ENCODE measurements around the gene BMPER. TPM values are rescaled to one million over a fixed set of nuclear protein-coding genes. Genes with fewer than 3 reads are reported as not detected.

The BMPER gene
- total RNA-seq, 1 donor from 2014 or later = 10.2 TPM

GRCh38 chr7:33907625-33908024 lies 2.3 kb downstream of the BMPER start:
- peaks cover 4% of the 10 kb centered on the region for H3K36me3 Mint-ChIP-seq
- H3K4me3 Mint-ChIP-seq = no peak overlapping the region
- DNase-seq (ENCODE audit: extremely low spot score, unreplicated experiment) = no peak
- H3K27ac Mint-ChIP-seq = no peak overlapping the region
- peaks cover 9% of the 10 kb centered on the region for H3K4me1 Mint-ChIP-seq (ENCODE audit: unreplicated experiment)
- no peaks in the 10 kb centered on the region for H3K9me3 Mint-ChIP-seq
- H3K27me3 Mint-ChIP-seq = peaks cover 67% of the 10 kb centered on the region
- TF ChIP-seq, protein P1, sequence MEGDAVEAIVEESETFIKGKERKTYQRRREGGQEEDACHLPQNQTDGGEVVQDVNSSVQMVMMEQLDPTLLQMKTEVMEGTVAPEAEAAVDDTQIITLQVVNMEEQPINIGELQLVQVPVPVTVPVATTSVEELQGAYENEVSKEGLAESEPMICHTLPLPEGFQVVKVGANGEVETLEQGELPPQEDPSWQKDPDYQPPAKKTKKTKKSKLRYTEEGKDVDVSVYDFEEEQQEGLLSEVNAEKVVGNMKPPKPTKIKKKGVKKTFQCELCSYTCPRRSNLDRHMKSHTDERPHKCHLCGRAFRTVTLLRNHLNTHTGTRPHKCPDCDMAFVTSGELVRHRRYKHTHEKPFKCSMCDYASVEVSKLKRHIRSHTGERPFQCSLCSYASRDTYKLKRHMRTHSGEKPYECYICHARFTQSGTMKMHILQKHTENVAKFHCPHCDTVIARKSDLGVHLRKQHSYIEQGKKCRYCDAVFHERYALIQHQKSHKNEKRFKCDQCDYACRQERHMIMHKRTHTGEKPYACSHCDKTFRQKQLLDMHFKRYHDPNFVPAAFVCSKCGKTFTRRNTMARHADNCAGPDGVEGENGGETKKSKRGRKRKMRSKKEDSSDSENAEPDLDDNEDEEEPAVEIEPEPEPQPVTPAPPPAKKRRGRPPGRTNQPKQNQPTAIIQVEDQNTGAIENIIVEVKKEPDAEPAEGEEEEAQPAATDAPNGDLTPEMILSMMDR (conservative IDR thresholded peaks at IDR 0.05) = no peak

GRCh38 chr7:33909318-33909717 lies 4.0 kb downstream of the BMPER start:
- Mint-ChIP-seq H3K27me3 (peaks cover 51% of the 10 kb centered on the region), H3K27ac (no peak overlapping the region), H3K4me1 (ENCODE audit: unreplicated experiment) (peaks cover 5% of the 10 kb centered on the region), H3K4me3 (no peak overlapping the region), H3K9me3 (no peaks in the 10 kb centered on the region), H3K36me3 (peaks cover 4% of the 10 kb centered on the region)
- no peak for DNase-seq (ENCODE audit: extremely low spot score, unreplicated experiment)
- TF ChIP-seq, protein P1 (conservative IDR thresholded peaks at IDR 0.05) = no peak

- peaks cover 7% of the 10 kb centered on the region for H3K36me3 Mint-ChIP-seq
- peaks cover 53% of the 10 kb centered on the region for H3K27me3 Mint-ChIP-seq
- DNase-seq (ENCODE audit: extremely low spot score, unreplicated experiment) = no peak
- no peak overlapping the region for H3K27ac Mint-ChIP-seq
- H3K4me1 Mint-ChIP-seq (ENCODE audit: unreplicated experiment) = peaks cover 5% of the 10 kb centered on the region
- TF ChIP-seq, protein P1 (conservative IDR thresholded peaks at IDR 0.05) = no peak
- H3K4me3 Mint-ChIP-seq = no peak overlapping the region
- H3K9me3 Mint-ChIP-seq = no peaks in the 10 kb centered on the region
These were observed 4.4 kb downstream of the BMPER start for GRCh38 chr7:33909755-33910154.

DNA sequence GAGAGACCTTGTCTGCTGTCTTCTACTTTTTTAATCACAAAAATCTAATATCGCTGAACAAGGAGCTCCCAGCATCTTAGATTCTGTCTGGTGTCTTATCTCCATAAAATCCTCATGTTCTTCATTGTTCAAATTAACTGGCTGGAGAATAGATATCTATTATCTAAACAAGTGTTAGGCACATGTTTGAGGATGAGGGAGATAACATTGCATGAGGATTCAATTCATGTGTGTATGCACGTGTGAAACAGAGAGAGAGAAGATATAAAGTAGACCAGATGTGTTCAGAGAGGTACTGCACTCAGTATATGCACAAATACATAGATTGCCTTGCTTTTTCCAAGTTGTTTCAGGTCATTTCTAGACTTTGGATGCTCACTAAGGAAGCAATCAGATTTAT lies 5.4 kb downstream of the BMPER start:
- H3K4me3 Mint-ChIP-seq = no peak overlapping the region
- H3K27me3 Mint-ChIP-seq = peaks cover 53% of the 10 kb centered on the region
- TF ChIP-seq, protein P1 (conservative IDR thresholded peaks at IDR 0.05) = no peak
- DNase-seq (ENCODE audit: extremely low spot score, unreplicated experiment) = no peak
- H3K4me1 Mint-ChIP-seq (ENCODE audit: unreplicated experiment) = peaks cover 5% of the 10 kb centered on the region
- H3K27ac Mint-ChIP-seq = no peak overlapping the region
- peaks cover 7% of the 10 kb centered on the region for H3K36me3 Mint-ChIP-seq
- H3K9me3 Mint-ChIP-seq = no peaks in the 10 kb centered on the region

GRCh38 chr7:33916357-33917081 lies 11.2 kb downstream of the BMPER start:
- TF ChIP-seq, protein P1 (conservative IDR thresholded peaks at IDR 0.05) = no peak
- Mint-ChIP-seq H3K27ac (no peak overlapping the region), H3K36me3 (peaks cover 3% of the 10 kb centered on the region), H3K4me1 (ENCODE audit: unreplicated experiment) (peaks cover 10% of the 10 kb centered on the region), H3K4me3 (no peak overlapping the region), H3K9me3 (no peaks in the 10 kb centered on the region), H3K27me3 (peaks cover 8% of the 10 kb centered on the region)
- no peak for DNase-seq (ENCODE audit: extremely low spot score, unreplicated experiment)
